ENCODE results near the gene CARNS1. TPM values are rescaled to one million over a fixed set of nuclear protein-coding genes. Genes with fewer than 3 reads are reported as not detected.

The CARNS1 gene
- total and polyA plus RNA-seq, 2 of the 13 experiments (the other 11 are each of a cell fraction or from before 2014, with no cell fraction given) = not detected

- TF ChIP-seq EHMT2 (IDR thresholded peaks at IDR 0.05; ENCODE audit: borderline replicate concordance, low read depth, low read length) (no peak), ZSCAN9 (CRISPR knock-in tag; IDR thresholded peaks at IDR 0.05; ENCODE audit: borderline replicate concordance) (no peak; the same call in 1 of the 2 replicates), ZNF646 (CRISPR knock-in tag; IDR thresholded peaks at IDR 0.05) (no peak), ZNF703 (CRISPR knock-in tag; IDR thresholded peaks at IDR 0.05; ENCODE audit: borderline replicate concordance) (no peak), ZNF609 (CRISPR knock-in tag; IDR thresholded peaks at IDR 0.05; ENCODE audit: borderline replicate concordance) (peak; percentile 59; the same call in 1 of the 2 replicates), ZBTB10 (CRISPR knock-in tag; IDR thresholded peaks at IDR 0.05; ENCODE audit: borderline replicate concordance) (0 out of 2 replicates have a peak, but pooled peaks have one; percentile 41), ZNF264 (CRISPR knock-in tag; IDR thresholded peaks at IDR 0.05) (no peak), POLR2AphosphoS5 (IDR thresholded peaks at IDR 0.05; ENCODE audit: low read depth, low read length) (peak; percentile 78), RELA (CRISPR knock-in tag; IDR thresholded peaks at IDR 0.05) (0 out of 2 replicates have a peak, but pooled peaks have one; percentile 71), MXD1 (CRISPR knock-in tag; IDR thresholded peaks at IDR 0.05) (peak; percentile 98)
Measured at GRCh38 chr11:67391304-67392182, 23.9 kb upstream of the CARNS1 start, which contains the start of gene RAD9A (continued).
